Astrocyte (in vitro differentiated cells and primary cell): Measurements from ENCODE around the gene SPDL1. TPM values are rescaled to one million over a fixed set of nuclear protein-coding genes. Genes with fewer than 3 reads are reported as not detected.

Experiments used
- DNase-seq: peaks from one replicate; pipeline ENCODE4 v3.0.0-alpha.2; 2010; ENCODE audit warnings: low read depth
- FAIRE-seq: peaks from 2 replicates; lab custom pipeline; 2011; peaks lifted over from hg19 to GRCh38; lab: Jason Lieb, UNC
- H2AFZ ChIP-seq: 2 replicates; pipeline ENCODE4 v1.6.0; 2012; ENCODE audit warnings: low read depth, low read length, inconsistent platforms
- H3K27ac ChIP-seq: 2 replicates; pipeline ENCODE4 v1.5.1; 2011; ENCODE audit warnings: low read depth, low read length, inconsistent platforms
- H3K27me3 ChIP-seq: 2 replicates; pipeline ENCODE4 v1.6.0; 2011; ENCODE audit warnings: low read length, inconsistent platforms; ENCODE audit not compliant: insufficient read depth
- H3K36me3 ChIP-seq: 2 replicates; pipeline ENCODE4 v1.5.1; 2011; ENCODE audit warnings: low read length, inconsistent platforms; ENCODE audit not compliant: insufficient read depth
- H3K4me1 ChIP-seq: 2 replicates; pipeline ENCODE4 v1.5.1; 2011; ENCODE audit warnings: low read length, inconsistent platforms; ENCODE audit not compliant: insufficient read depth
- H3K4me2 ChIP-seq: 2 replicates; pipeline ENCODE4 v1.6.0; 2012; ENCODE audit warnings: low read length, inconsistent platforms
- H3K4me3 ChIP-seq: 2 replicates; pipeline ENCODE4 v1.5.1; 2011; ENCODE audit warnings: low read depth, mild to moderate bottlenecking, low read length, inconsistent platforms; ENCODE audit not compliant: insufficient read depth
- H3K79me2 ChIP-seq: 2 replicates; pipeline ENCODE4 v1.6.0; 2012; ENCODE audit warnings: mild to moderate bottlenecking, low read length, inconsistent platforms; ENCODE audit not compliant: insufficient read depth
- H3K9ac ChIP-seq: 2 replicates; pipeline ENCODE4 v1.6.0; 2012; ENCODE audit warnings: mild to moderate bottlenecking, low read length, inconsistent platforms
- H3K9me3 ChIP-seq: 2 replicates; pipeline ENCODE4 v1.5.1; 2012; ENCODE audit warnings: low read depth, mild to moderate bottlenecking, low read length, inconsistent platforms; ENCODE audit not compliant: insufficient read depth
- H4K20me1 ChIP-seq: 2 replicates; pipeline ENCODE4 v1.6.0; 2012; ENCODE audit warnings: low read length, inconsistent platforms; ENCODE audit not compliant: insufficient read depth
- H3K27ac Mint-ChIP-seq: one replicate; pipeline ENCODE4 v1.8.0; 2021; ENCODE audit warnings: mild to moderate bottlenecking, mixed read lengths; ENCODE audit not compliant: unreplicated experiment
- H3K27me3 Mint-ChIP-seq: one replicate; pipeline ENCODE4 v1.8.0; 2021; ENCODE audit warnings: low read depth, mixed read lengths; ENCODE audit not compliant: unreplicated experiment
- H3K36me3 Mint-ChIP-seq: one replicate; pipeline ENCODE4 v1.8.0; 2021; ENCODE audit warnings: low read depth, mixed read lengths; ENCODE audit not compliant: unreplicated experiment
- H3K4me1 Mint-ChIP-seq: one replicate; pipeline ENCODE4 v1.8.0; 2021; ENCODE audit warnings: low read depth, mixed read lengths; ENCODE audit not compliant: unreplicated experiment
- H3K4me3 Mint-ChIP-seq: one replicate; pipeline ENCODE4 v1.8.0; 2021; ENCODE audit warnings: mild to moderate bottlenecking, moderate library complexity, mixed read lengths; ENCODE audit not compliant: unreplicated experiment
- H3K9me3 Mint-ChIP-seq: one replicate; pipeline ENCODE4 v1.8.0; 2021; ENCODE audit warnings: mild to moderate bottlenecking, mixed read lengths; ENCODE audit not compliant: unreplicated experiment
- EZH2 ChIP-seq: IDR thresholded peaks from 2 replicates; pipeline ENCODE4 v1.6.1; 2012; ENCODE audit warnings: mild to moderate bottlenecking, low read length, inconsistent platforms; ENCODE audit not compliant: insufficient read depth
- total RNA-seq: library from RNA; stranded (reverse); gene quantifications from 2 replicates; pipeline ENCODE4 v1.2.1, GENCODE V29; 2021
- TF ChIP-seq, protein P1 (sequence below): IDR thresholded peaks from 2 replicates; pipeline ENCODE4 v1.5.1; 2011; ENCODE audit warnings: low read depth, mild to moderate bottlenecking, inconsistent platforms, low read length, moderate library complexity; ENCODE audit not compliant: insufficient read depth

Gene SPDL1
- total RNA-seq, 1 donor from 2014 or later: 27.0 TPM

DNA sequence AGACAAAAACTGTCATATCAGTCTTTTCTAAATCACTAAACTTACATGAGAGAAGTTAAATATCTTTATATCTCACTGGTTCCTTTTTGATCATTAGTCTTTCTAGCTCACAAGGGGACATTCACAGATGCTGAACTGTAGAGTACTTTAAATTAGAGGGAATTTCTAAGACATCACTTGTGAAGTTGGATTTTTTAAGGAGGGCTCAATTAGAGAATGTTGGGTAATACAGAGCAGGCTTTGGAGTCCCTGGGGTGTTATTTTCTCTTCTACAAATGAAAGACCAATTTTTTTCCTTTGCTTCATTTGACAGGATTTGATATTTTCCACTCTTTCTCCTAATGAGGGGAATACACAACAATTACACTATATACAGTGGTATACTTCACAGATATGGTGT is 48.6 kb upstream of the SPDL1 start:
- FAIRE-seq: no peak
- H4K20me1 ChIP-seq: no peaks in the 10 kb centered on the region
- TF ChIP-seq, protein P1, sequence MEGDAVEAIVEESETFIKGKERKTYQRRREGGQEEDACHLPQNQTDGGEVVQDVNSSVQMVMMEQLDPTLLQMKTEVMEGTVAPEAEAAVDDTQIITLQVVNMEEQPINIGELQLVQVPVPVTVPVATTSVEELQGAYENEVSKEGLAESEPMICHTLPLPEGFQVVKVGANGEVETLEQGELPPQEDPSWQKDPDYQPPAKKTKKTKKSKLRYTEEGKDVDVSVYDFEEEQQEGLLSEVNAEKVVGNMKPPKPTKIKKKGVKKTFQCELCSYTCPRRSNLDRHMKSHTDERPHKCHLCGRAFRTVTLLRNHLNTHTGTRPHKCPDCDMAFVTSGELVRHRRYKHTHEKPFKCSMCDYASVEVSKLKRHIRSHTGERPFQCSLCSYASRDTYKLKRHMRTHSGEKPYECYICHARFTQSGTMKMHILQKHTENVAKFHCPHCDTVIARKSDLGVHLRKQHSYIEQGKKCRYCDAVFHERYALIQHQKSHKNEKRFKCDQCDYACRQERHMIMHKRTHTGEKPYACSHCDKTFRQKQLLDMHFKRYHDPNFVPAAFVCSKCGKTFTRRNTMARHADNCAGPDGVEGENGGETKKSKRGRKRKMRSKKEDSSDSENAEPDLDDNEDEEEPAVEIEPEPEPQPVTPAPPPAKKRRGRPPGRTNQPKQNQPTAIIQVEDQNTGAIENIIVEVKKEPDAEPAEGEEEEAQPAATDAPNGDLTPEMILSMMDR: no peak
- TF ChIP-seq EZH2: no peak

DNA sequence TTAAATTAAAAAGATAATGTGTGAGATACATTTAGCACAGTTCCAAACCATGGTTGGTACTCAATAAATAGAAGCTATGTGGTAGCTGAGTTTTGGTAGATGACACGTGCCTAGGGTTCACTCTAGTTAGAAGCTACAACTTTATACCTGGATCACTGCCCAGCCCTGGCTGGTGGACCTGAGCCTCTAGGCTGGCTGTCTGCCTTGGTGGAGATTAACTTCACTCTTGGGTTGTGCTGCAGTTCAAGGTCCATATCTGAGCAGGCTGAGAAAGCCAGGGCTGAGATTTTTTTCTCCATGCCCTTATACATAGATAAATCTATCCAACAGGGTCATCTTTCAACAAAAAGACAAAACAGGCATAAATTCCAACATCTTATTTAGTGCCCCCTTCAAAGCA is 44.6 kb upstream of the SPDL1 start:
- no peak overlapping the region for H2AFZ ChIP-seq
- H4K20me1 ChIP-seq: no peaks in the 10 kb centered on the region
- no peak overlapping the region for H3K4me2 ChIP-seq
- DNase-seq (no peak), FAIRE-seq (no peak)
- Mint-ChIP-seq H3K27me3 (peaks cover 6% of the 10 kb centered on the region), H3K27ac (no peak overlapping the region), H3K9me3 (peaks cover 4% of the 10 kb centered on the region), H3K36me3 (no peaks in the 10 kb centered on the region), H3K4me1 (no peaks in the 10 kb centered on the region), H3K4me3 (no peak overlapping the region)
- no peaks in the 10 kb centered on the region for H3K79me2 ChIP-seq
- no peak overlapping the region for H3K4me3 ChIP-seq
- H3K9me3 ChIP-seq: no peaks in the 10 kb centered on the region
- no peak overlapping the region for H3K27ac ChIP-seq
- no peaks in the 10 kb centered on the region for H3K36me3 ChIP-seq
- no peak overlapping the region for H3K9ac ChIP-seq
- TF ChIP-seq EZH2: no peak
- TF ChIP-seq, protein P1: no peak
- no peaks in the 10 kb centered on the region for H3K27me3 ChIP-seq
- H3K4me1 ChIP-seq: no peaks in the 10 kb centered on the region

More for the DNA sequence above, 48.6 kb upstream of the SPDL1 start:
- Histone ChIP-seq H3K79me2 (no peaks in the 10 kb centered on the region), H3K36me3 (no peaks in the 10 kb centered on the region), H2AFZ (no peak overlapping the region), H3K27me3 (no peaks in the 10 kb centered on the region), H3K9ac (no peak overlapping the region), H3K9me3 (no peaks in the 10 kb centered on the region), H3K4me1 (no peaks in the 10 kb centered on the region), H3K27ac (no peak overlapping the region), H3K4me2 (no peak overlapping the region), H3K4me3 (no peak overlapping the region)
- no peak overlapping the region for H3K4me3 Mint-ChIP-seq
- no peaks in the 10 kb centered on the region for H3K36me3 Mint-ChIP-seq
- DNase-seq: no peak
- H3K27ac Mint-ChIP-seq: no peak overlapping the region
- H3K9me3 Mint-ChIP-seq: peaks cover 2% of the 10 kb centered on the region
- peaks cover 20% of the 10 kb centered on the region for H3K27me3 Mint-ChIP-seq
- H3K4me1 Mint-ChIP-seq: no peaks in the 10 kb centered on the region

- Histone ChIP-seq H3K79me2 (no peaks in the 10 kb centered on the region), H3K4me2 (no peak overlapping the region), H3K27ac (no peak overlapping the region), H3K9ac (no peak overlapping the region), H3K9me3 (no peaks in the 10 kb centered on the region), H3K4me1 (no peaks in the 10 kb centered on the region), H3K27me3 (no peaks in the 10 kb centered on the region), H3K36me3 (no peaks in the 10 kb centered on the region), H4K20me1 (no peaks in the 10 kb centered on the region), H3K4me3 (no peak overlapping the region), H2AFZ (no peak overlapping the region)
- Mint-ChIP-seq H3K4me3 (no peak overlapping the region), H3K36me3 (no peaks in the 10 kb centered on the region), H3K27me3 (no peaks in the 10 kb centered on the region), H3K4me1 (peaks cover 17% of the 10 kb centered on the region), H3K27ac (no peak overlapping the region), H3K9me3 (peaks cover 4% of the 10 kb centered on the region)
- peak; percentile 41 for DNase-seq
- TF ChIP-seq, protein P1: no peak
- TF ChIP-seq EZH2: no peak
- no peak for FAIRE-seq
These were observed 40.8 kb upstream of the SPDL1 start for GRCh38 chr5:169542811-169543210.
